ENCODE data around the gene TBC1D12.
"Not testable (repeated sequence)": the region's sequence is repeated elsewhere in the genome, so short reads cannot be mapped to it uniquely, and the experiment has no call there.

Gene TBC1D12

GRCh38 chr10:94496646-94497045, 94.3 kb downstream of the TBC1D12 start:
- no peaks in the 10 kb centered on the region for H3K27me3 Mint-ChIP-seq
- CTCF ChIA-PET: no interaction called here
- no peaks in the 10 kb centered on the region for H3K9me3 Mint-ChIP-seq
- no peak for DNase-seq
- H3K36me3 Mint-ChIP-seq: no peaks in the 10 kb centered on the region
- no peak overlapping the region for H3K27ac Mint-ChIP-seq
- H3K4me1 Mint-ChIP-seq: no peaks in the 10 kb centered on the region
- no peak overlapping the region for H3K4me3 Mint-ChIP-seq

- no peak overlapping the region for H3K27ac Mint-ChIP-seq
- H3K27me3 Mint-ChIP-seq: no peaks in the 10 kb centered on the region
- no peak overlapping the region for H3K4me3 Mint-ChIP-seq
- no peaks in the 10 kb centered on the region for H3K36me3 Mint-ChIP-seq
- H3K4me1 Mint-ChIP-seq: no peaks in the 10 kb centered on the region
- no peak for DNase-seq
- CTCF ChIA-PET: no interaction called here
- no peaks in the 10 kb centered on the region for H3K9me3 Mint-ChIP-seq
Measured at GRCh38 chr10:94500063-94500462, 97.7 kb downstream of the TBC1D12 start.

GRCh38 chr10:94521276-94522250, 119.2 kb downstream of the TBC1D12 start:
- no peaks in the 10 kb centered on the region for H3K4me1 Mint-ChIP-seq
- DNase-seq: no peak
- H3K36me3 Mint-ChIP-seq: no peaks in the 10 kb centered on the region
- CTCF ChIA-PET: no interaction called here
- H3K4me3 Mint-ChIP-seq: no peak overlapping the region
- peaks cover 5% of the 10 kb centered on the region for H3K27me3 Mint-ChIP-seq
- no peak overlapping the region for H3K27ac Mint-ChIP-seq
- H3K9me3 Mint-ChIP-seq: no peaks in the 10 kb centered on the region

- no peaks in the 10 kb centered on the region for H3K4me1 Mint-ChIP-seq
- no peak for DNase-seq
- CTCF ChIA-PET: no interaction called here
- H3K27ac Mint-ChIP-seq: no peak overlapping the region
- H3K4me3 Mint-ChIP-seq: no peak overlapping the region
- peaks cover 14% of the 10 kb centered on the region for H3K27me3 Mint-ChIP-seq
- no peaks in the 10 kb centered on the region for H3K9me3 Mint-ChIP-seq
- no peaks in the 10 kb centered on the region for H3K36me3 Mint-ChIP-seq
Measured at GRCh38 chr10:94524146-94524545, 121.8 kb downstream of the TBC1D12 start.

GRCh38 chr10:94524711-94525110, 122.4 kb downstream of the TBC1D12 start:
- Mint-ChIP-seq H3K4me1 (no peaks in the 10 kb centered on the region), H3K36me3 (no peaks in the 10 kb centered on the region), H3K27ac (no peak overlapping the region), H3K27me3 (peaks cover 14% of the 10 kb centered on the region), H3K4me3 (no peak overlapping the region), H3K9me3 (no peaks in the 10 kb centered on the region)
- no peak for DNase-seq
- CTCF ChIA-PET: no interaction called here

- H3K4me3 Mint-ChIP-seq, DNase-seq, H3K36me3 Mint-ChIP-seq, H3K4me1 Mint-ChIP-seq, CTCF ChIA-PET, H3K27ac Mint-ChIP-seq, H3K9me3 Mint-ChIP-seq: not testable (repeated sequence)
- peaks cover 13% of the 10 kb centered on the region for H3K27me3 Mint-ChIP-seq
Measured at GRCh38 chr10:94531550-94531949, 129.2 kb downstream of the TBC1D12 start.

GRCh38 chr10:94533027-94533426, 130.7 kb downstream of the TBC1D12 start:
- H3K9me3 Mint-ChIP-seq: no peaks in the 10 kb centered on the region
- H3K4me1 Mint-ChIP-seq: no peaks in the 10 kb centered on the region
- peaks cover 19% of the 10 kb centered on the region for H3K27me3 Mint-ChIP-seq
- no peak overlapping the region for H3K4me3 Mint-ChIP-seq
- no peak overlapping the region for H3K27ac Mint-ChIP-seq
- no peak for DNase-seq
- no peaks in the 10 kb centered on the region for H3K36me3 Mint-ChIP-seq
- CTCF ChIA-PET: no interaction called here

GRCh38 chr10:94542282-94542681, 139.9 kb downstream of the TBC1D12 start:
- H3K36me3 Mint-ChIP-seq, DNase-seq, H3K27ac Mint-ChIP-seq, CTCF ChIA-PET, H3K9me3 Mint-ChIP-seq, H3K4me3 Mint-ChIP-seq: not testable (repeated sequence)
- peaks cover 29% of the 10 kb centered on the region for H3K4me1 Mint-ChIP-seq
- H3K27me3 Mint-ChIP-seq: peaks cover 44% of the 10 kb centered on the region

- H3K27ac Mint-ChIP-seq: peak within 1 kb of the TSS; percentile 91
- H3K36me3 Mint-ChIP-seq: peaks cover 20% of the 10 kb centered on the region
- CTCF ChIA-PET: no interaction called here
- no peaks in the 10 kb centered on the region for H3K9me3 Mint-ChIP-seq
- H3K4me3 Mint-ChIP-seq: peak within 1 kb of the TSS; percentile 96
- peak; percentile 87 for DNase-seq
- H3K27me3 Mint-ChIP-seq: peaks cover 24% of the 10 kb centered on the region
- H3K4me1 Mint-ChIP-seq: peaks cover 43% of the 10 kb centered on the region
Measured at GRCh38 chr10:94545391-94546048, 143.2 kb downstream of the TBC1D12 start, which contains the start of gene HELLS. Gene HELLS (plus strand): TSS chr10:94545788. CDS start chr10:94545922, 134 bp downstream.

GRCh38 chr10:94546049-94546900, 143.9 kb downstream of the TBC1D12 start:
- H3K4me3 Mint-ChIP-seq: peak overlapping the region; percentile 96
- no peaks in the 10 kb centered on the region for H3K9me3 Mint-ChIP-seq
- H3K27me3 Mint-ChIP-seq: peaks cover 20% of the 10 kb centered on the region
- no peak for DNase-seq
- H3K4me1 Mint-ChIP-seq: peaks cover 43% of the 10 kb centered on the region
- H3K27ac Mint-ChIP-seq: peak overlapping the region; percentile 91
- CTCF ChIA-PET: no interaction called here
- peaks cover 22% of the 10 kb centered on the region for H3K36me3 Mint-ChIP-seq

GRCh38 chr10:94546901-94547185, 144.5 kb downstream of the TBC1D12 start:
- no peaks in the 10 kb centered on the region for H3K9me3 Mint-ChIP-seq
- H3K4me1 Mint-ChIP-seq: peaks cover 43% of the 10 kb centered on the region
- DNase-seq: no peak
- CTCF ChIA-PET: no interaction called here
- peaks cover 22% of the 10 kb centered on the region for H3K36me3 Mint-ChIP-seq
- H3K27ac Mint-ChIP-seq: peak overlapping the region; percentile 91
- peak overlapping the region; percentile 96 for H3K4me3 Mint-ChIP-seq
- H3K27me3 Mint-ChIP-seq: peaks cover 14% of the 10 kb centered on the region

GRCh38 chr10:94549221-94549620, 146.9 kb downstream of the TBC1D12 start:
- Mint-ChIP-seq H3K4me3 (no peak overlapping the region), H3K27me3 (no peaks in the 10 kb centered on the region), H3K36me3 (peaks cover 26% of the 10 kb centered on the region), H3K4me1 (peaks cover 34% of the 10 kb centered on the region), H3K27ac (no peak overlapping the region), H3K9me3 (no peaks in the 10 kb centered on the region)
- CTCF ChIA-PET: no interaction called here
- DNase-seq: no peak

- CTCF ChIA-PET, DNase-seq, H3K27me3 Mint-ChIP-seq, H3K27ac Mint-ChIP-seq, H3K4me3 Mint-ChIP-seq, H3K4me1 Mint-ChIP-seq, H3K9me3 Mint-ChIP-seq: not testable (repeated sequence)
- H3K36me3 Mint-ChIP-seq: peaks cover 39% of the 10 kb centered on the region
Measured at GRCh38 chr10:94567714-94568307, 165.5 kb downstream of the TBC1D12 start.

- Mint-ChIP-seq H3K36me3 (peaks cover 42% of the 10 kb centered on the region), H3K4me1 (no peaks in the 10 kb centered on the region), H3K4me3 (no peak overlapping the region), H3K27me3 (no peaks in the 10 kb centered on the region), H3K9me3 (no peaks in the 10 kb centered on the region), H3K27ac (no peak overlapping the region)
- CTCF ChIA-PET: no interaction called here
- DNase-seq: no peak
Measured at GRCh38 chr10:94571081-94571480, 168.7 kb downstream of the TBC1D12 start.
